ENCODE measurements around the gene KISS1R. TPM values are rescaled to one million over a fixed set of nuclear protein-coding genes. Genes with fewer than 3 reads are reported as not detected.
"Not testable (repeated sequence)": the region's sequence is repeated elsewhere in the genome, so short reads cannot be mapped to it uniquely, and the experiment has no call there.

Gene KISS1R
- total and polyA plus RNA-seq, 2 of the 4 experiments (the other 2 are of a cell fraction), result not detected

DNA sequence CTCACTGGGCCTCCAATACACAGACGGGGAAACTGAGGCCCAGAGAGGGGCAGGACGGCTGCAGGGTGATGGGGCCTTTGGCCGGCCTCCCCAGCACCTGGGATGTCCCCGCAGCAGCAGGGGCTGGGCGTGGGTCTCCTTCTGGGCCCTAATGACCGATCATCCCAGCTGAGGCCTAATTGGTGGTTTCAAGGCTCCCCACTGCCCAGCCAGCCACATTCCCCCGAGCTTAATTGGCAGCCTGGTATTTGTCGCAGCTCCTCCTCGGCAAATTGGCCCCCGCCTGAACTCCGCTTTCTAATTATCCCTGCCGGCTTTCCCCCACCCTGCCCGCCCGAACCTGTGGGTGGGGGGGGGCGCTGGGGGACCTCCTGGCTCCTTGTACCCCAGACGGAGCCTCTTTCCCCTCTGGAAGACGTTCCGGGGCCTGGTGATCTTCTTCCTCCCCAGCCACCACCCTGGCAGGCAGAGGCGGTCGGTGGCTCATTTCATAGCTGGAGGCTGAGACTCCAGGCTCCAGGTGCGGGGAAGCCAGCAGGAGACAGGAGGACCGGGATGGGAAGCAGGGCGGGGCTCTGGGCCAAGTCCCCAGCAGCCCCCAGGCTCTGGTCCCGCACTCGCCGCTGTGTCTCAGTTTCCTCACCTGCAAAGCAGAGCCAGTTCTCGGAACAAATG is 39.8 kb downstream of the KISS1R start:
- H3K9ac ChIP-seq (ENCODE audit: low read depth, low read length), result no peak overlapping the region; the same call in 1 of the 2 replicates
- H3K36me3 ChIP-seq (ENCODE audit: control insufficient read depth, insufficient read depth, low read length), result peaks cover 29% of the 10 kb centered on the region
- H3K79me1 ChIP-seq (ENCODE audit: low read depth in 1 of 2, low read length in 2 of 2), result peaks cover 44 to 88% of the 10 kb centered on the region in 2 experiments
- dilution Hi-C loops (cut with HindIII; ENCODE audit: low sequenced_read_pairs, unreplicated experiment), result no loop called here
- no TSS peak for BruUV-seq (replicated peaks)
- peaks cover 6% of the 10 kb centered on the region for H3K9me1 ChIP-seq (ENCODE audit: insufficient read depth, low read length)
- H4K20me1 ChIP-seq (ENCODE audit: insufficient read depth, low read length), result peaks cover 49% of the 10 kb centered on the region
- intact Hi-C loops (cut with micrococcal nuclease), result no loop called here
- peaks cover 37% of the 10 kb centered on the region for H3K4me1 ChIP-seq (ENCODE audit: control insufficient read depth, insufficient read depth, low read length)
- H2BK15ac ChIP-seq (ENCODE audit: low read depth, low read length), result peak overlapping the region; percentile 99; the same call in 2 of the 3 replicates
- peak overlapping the region; percentile 86 for H2AK5ac ChIP-seq (ENCODE audit: low read depth, low read length)
- peak overlapping the region; percentile 58 for H3K56ac ChIP-seq (ENCODE audit: extremely low read depth, insufficient read depth, low read length)
- peak overlapping the region; percentile 96 for H4K91ac ChIP-seq (ENCODE audit: insufficient read depth, low read depth, low read length)
- no peak overlapping the region for H3K4me3 ChIP-seq (ENCODE audit: insufficient read depth, low read depth, low read length)
- H2BK20ac ChIP-seq (ENCODE audit: low read depth, low read length), result peak overlapping the region; percentile 75
- peak overlapping the region; percentile 91; the same call in 1 of the 2 replicates for H3K23ac ChIP-seq (ENCODE audit: low read depth, low read length)
- CTCF ChIA-PET, result no interaction called here
- peak overlapping the region; percentile 34 for H3K27ac ChIP-seq (ENCODE audit: insufficient read depth, low read length)
- peak overlapping the region; percentile 75 for H2AFZ ChIP-seq (replicated peaks; ENCODE audit: low read length, poor library complexity)
- peak overlapping the region; percentile 86 for H2BK5ac ChIP-seq (ENCODE audit: low read depth, low read length, poor library complexity, severe bottlenecking)
- no peak for TF ChIP-seq MXI1 (IDR thresholded peaks at IDR 0.05; ENCODE audit: borderline replicate concordance, low read depth, low read length)
- TF ChIP-seq POLR2A (IDR thresholded peaks at IDR 0.05; ENCODE audit: low read depth, low read length), result no peak
- no peak for TF ChIP-seq RCOR1 (IDR thresholded peaks at IDR 0.05; ENCODE audit: insufficient replicate concordance, low read length)
- peak; percentile 59; the same call in 1 of the 2 replicates for TF ChIP-seq MAZ (IDR thresholded peaks at IDR 0.05; ENCODE audit: borderline replicate concordance, low read depth, low read length)
- TF ChIP-seq, protein P1, sequence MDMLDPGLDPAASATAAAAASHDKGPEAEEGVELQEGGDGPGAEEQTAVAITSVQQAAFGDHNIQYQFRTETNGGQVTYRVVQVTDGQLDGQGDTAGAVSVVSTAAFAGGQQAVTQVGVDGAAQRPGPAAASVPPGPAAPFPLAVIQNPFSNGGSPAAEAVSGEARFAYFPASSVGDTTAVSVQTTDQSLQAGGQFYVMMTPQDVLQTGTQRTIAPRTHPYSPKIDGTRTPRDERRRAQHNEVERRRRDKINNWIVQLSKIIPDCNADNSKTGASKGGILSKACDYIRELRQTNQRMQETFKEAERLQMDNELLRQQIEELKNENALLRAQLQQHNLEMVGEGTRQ (IDR thresholded peaks at IDR 0.05; ENCODE audit: low read depth, low read length), result no peak
- H2AK9ac ChIP-seq (replicated peaks; ENCODE audit: low read depth, low read length, poor library complexity), result peak overlapping the region; percentile 97
- peak overlapping the region in 1 of 2 experiments; percentile 87; a peak in 3 of 4 replicates for H4K8ac ChIP-seq (ENCODE audit: low read depth in 2 of 2, low read length in 2 of 2)
- 35% methylated on average over 8 of the region's 27 CpGs; no CpG with 5 or more reads in 1 of the 2 experiments for WGBS, 2 experiments (ENCODE audit: extremely low coverage in 2 of 2, insufficient read length in 1 of 2)
- POLR2A ChIA-PET (ENCODE audit: unreplicated experiment), result interaction anchor here (0.6 to 1.0 kb wide), 3 partner anchors 24 to 280 kb away, joined by 3 to 5 read pairs (median 3); no protein-coding TSS in a partner anchor
- H3K9me3 ChIP-seq (ENCODE audit: control insufficient read depth, insufficient read depth, low read length), result no peaks in the 10 kb centered on the region
- DNase-seq (peak; percentile 36), ATAC-seq (ENCODE audit: low read depth) (peak; percentile 57)
- peak overlapping the region; percentile 29 for H3K14ac ChIP-seq (replicated peaks; ENCODE audit: low read depth, low read length)
- no peaks in the 10 kb centered on the region for H3K27me3 ChIP-seq (ENCODE audit: control insufficient read depth, insufficient read depth, low read length)
- H2BK120ac ChIP-seq (ENCODE audit: low read depth, low read length), result peak overlapping the region; percentile 86
- no peak overlapping the region; the same call in 1 of the 2 replicates for H3K4me2 ChIP-seq (ENCODE audit: low read depth, low read length)
- H3K4ac ChIP-seq (ENCODE audit: low read depth, low read length), result peak overlapping the region; percentile 90
- peak overlapping the region; percentile 55 for H4K5ac ChIP-seq (ENCODE audit: low read depth, low read length)
- in situ Hi-C loops (cut with MboI; ENCODE audit: low sequenced_read_pairs), result no loop called here
- no peak overlapping the region for H3K18ac ChIP-seq (ENCODE audit: low read depth, low read length)

DNA sequence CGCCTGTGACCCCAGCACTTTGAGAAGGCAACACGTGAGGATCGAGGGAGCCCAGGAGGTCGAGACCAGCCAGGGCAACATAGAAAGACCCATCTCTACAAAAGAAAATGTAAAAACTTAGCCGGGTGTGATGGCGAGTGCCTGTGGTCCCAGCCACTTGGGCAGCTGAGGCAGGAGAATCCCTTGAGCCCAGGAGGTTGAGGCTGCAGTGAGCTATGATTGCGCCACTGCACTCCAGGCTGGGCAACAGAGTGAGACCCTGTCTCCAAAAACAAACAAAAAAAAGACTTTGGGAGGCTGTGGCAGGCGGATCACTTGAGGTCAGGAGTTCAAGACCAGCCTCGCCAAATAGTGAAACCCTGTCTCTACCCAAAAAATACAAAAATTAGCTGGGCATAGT is 40.4 kb downstream of the KISS1R start:
- H3K18ac ChIP-seq (ENCODE audit: low read depth, low read length); H3K27me3 ChIP-seq (ENCODE audit: control insufficient read depth, insufficient read depth, low read length); H3K9me3 ChIP-seq (ENCODE audit: control insufficient read depth, insufficient read depth, low read length); CTCF ChIA-PET; intact Hi-C loops (cut with micrococcal nuclease); dilution Hi-C loops (cut with HindIII; ENCODE audit: low sequenced_read_pairs, unreplicated experiment); BruUV-seq (replicated peaks); H3K9ac ChIP-seq (ENCODE audit: low read depth, low read length); DNase-seq; POLR2A ChIA-PET (ENCODE audit: unreplicated experiment); H3K4me3 ChIP-seq (ENCODE audit: insufficient read depth, low read depth, low read length); H3K9me1 ChIP-seq (ENCODE audit: insufficient read depth, low read length); ATAC-seq (ENCODE audit: low read depth); in situ Hi-C loops (cut with MboI; ENCODE audit: low sequenced_read_pairs); H3K4me2 ChIP-seq (ENCODE audit: low read depth, low read length): not testable (repeated sequence)
- peak overlapping the region; percentile 99; the same call in 2 of the 3 replicates for H2BK15ac ChIP-seq (ENCODE audit: low read depth, low read length)
- peak overlapping the region; percentile 33 for H2AFZ ChIP-seq (replicated peaks; ENCODE audit: low read length, poor library complexity)
- H4K8ac ChIP-seq (ENCODE audit: low read depth in 2 of 2, low read length in 2 of 2), result peak overlapping the region in 1 of 2 experiments; percentile 81; a peak in 3 of 4 replicates
- peak overlapping the region; percentile 29 for H3K14ac ChIP-seq (replicated peaks; ENCODE audit: low read depth, low read length)
- H3K27ac ChIP-seq (ENCODE audit: insufficient read depth, low read length), result peak overlapping the region; percentile 34; the same call in 1 of the 2 replicates
- H4K20me1 ChIP-seq (ENCODE audit: insufficient read depth, low read length), result peaks cover 51% of the 10 kb centered on the region
- H4K5ac ChIP-seq (ENCODE audit: low read depth, low read length), result peak overlapping the region; percentile 55; the same call in 1 of the 2 replicates
- peak overlapping the region; percentile 58; the same call in 1 of the 2 replicates for H3K56ac ChIP-seq (ENCODE audit: extremely low read depth, insufficient read depth, low read length)
- H2BK5ac ChIP-seq (ENCODE audit: low read depth, low read length, poor library complexity, severe bottlenecking), result peak overlapping the region; percentile 50
- H3K4ac ChIP-seq (ENCODE audit: low read depth, low read length), result peak overlapping the region; percentile 90
- H3K23ac ChIP-seq (ENCODE audit: low read depth, low read length), result peak overlapping the region; percentile 33; the same call in 1 of the 2 replicates
- WGBS, 2 experiments (ENCODE audit: extremely low coverage in 2 of 2, insufficient read length in 1 of 2), result 100% methylated on average over 1 of the region's 9 CpGs; no CpG with 5 or more reads in 1 of the 2 experiments
- peak overlapping the region; percentile 97 for H2AK9ac ChIP-seq (replicated peaks; ENCODE audit: low read depth, low read length, poor library complexity)
- peak overlapping the region; percentile 96; the same call in 1 of the 2 replicates for H4K91ac ChIP-seq (ENCODE audit: insufficient read depth, low read depth, low read length)
- peaks cover 30% of the 10 kb centered on the region for H3K36me3 ChIP-seq (ENCODE audit: control insufficient read depth, insufficient read depth, low read length)
- H3K79me1 ChIP-seq (ENCODE audit: low read depth in 1 of 2, low read length in 2 of 2), result peaks cover 43 to 88% of the 10 kb centered on the region in 2 experiments
- H3K4me1 ChIP-seq (ENCODE audit: control insufficient read depth, insufficient read depth, low read length), result peaks cover 33% of the 10 kb centered on the region
- peak overlapping the region; percentile 84 for H2AK5ac ChIP-seq (ENCODE audit: low read depth, low read length)
- peak overlapping the region; percentile 62 for H2BK120ac ChIP-seq (ENCODE audit: low read depth, low read length)
- H2BK20ac ChIP-seq (ENCODE audit: low read depth, low read length), result 0 out of 2 replicates have a peak overlapping the region, but pooled peaks have one; percentile 9

Data from IMR-90 (cell line).